ENCODE results near the gene SEMA3A. TPM values are rescaled to one million over a fixed set of nuclear protein-coding genes. Genes with fewer than 3 reads are reported as not detected.
"Not testable (repeated sequence)": the region's sequence is repeated elsewhere in the genome, so short reads cannot be mapped to it uniquely, and the experiment has no call there.

Gene SEMA3A
- total RNA-seq = 1 to 10 TPM; 6.8 to 8.8 TPM
- long read RNA-seq, full-length matches to known transcripts = 1 of 5 reads
- long read RNA-seq, partial matches to known transcripts = 0 of 5 reads
- long read RNA-seq, other reads (novel, unspliced or antisense) = 4 of 5 reads

DNA sequence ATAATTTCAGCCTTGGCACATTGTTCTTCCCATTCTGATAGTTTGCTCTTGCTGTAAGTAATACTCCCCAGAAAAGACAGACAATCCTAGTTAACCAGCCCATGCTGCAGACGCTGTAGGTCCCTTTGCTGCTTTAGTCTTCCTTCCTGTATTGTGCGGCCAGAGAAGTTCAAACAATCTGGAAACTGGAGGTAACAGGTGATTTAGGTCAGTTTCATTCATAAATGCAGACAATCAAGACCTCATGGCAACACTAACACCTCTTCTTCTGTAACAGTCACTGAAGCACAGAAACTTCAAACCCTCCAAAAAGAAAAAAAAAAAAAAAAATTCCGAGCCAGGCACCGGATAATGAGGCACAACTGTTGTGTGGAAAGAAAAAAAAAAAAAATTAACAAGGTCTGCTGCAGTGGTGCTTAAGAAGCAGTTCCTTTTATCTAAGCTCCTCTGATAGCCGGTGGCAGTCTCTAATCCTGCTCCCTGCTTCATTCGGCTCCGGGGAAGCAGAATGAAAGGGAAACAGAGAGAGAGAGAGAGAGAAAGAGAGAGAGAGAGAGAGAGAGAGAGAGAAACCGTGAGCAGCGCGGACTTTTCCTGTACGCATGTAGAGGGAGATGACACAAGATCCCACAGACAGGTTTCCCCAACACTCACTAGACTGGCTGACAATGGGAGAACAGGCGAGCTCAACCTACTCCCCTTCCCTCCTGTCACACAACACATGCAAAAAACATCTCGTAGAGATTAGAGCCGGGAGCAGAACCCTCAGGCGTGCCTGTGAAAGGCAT, at the start of gene SEMA3A:
SEMA3A (minus strand) TSS at position 306 of the 788 bp plus-strand sequence; CDS start at position 103, 203 bp downstream.
- ATAC-seq (peak; percentile 91 to 93), DNase-seq (peak; percentile 29)
- intact Hi-C loops (cut with DNase I) = loop anchor here in 1 of 2 donors (5.0 kb wide), 1 partner anchor 172 kb away; no protein-coding TSS in a partner anchor

DNA sequence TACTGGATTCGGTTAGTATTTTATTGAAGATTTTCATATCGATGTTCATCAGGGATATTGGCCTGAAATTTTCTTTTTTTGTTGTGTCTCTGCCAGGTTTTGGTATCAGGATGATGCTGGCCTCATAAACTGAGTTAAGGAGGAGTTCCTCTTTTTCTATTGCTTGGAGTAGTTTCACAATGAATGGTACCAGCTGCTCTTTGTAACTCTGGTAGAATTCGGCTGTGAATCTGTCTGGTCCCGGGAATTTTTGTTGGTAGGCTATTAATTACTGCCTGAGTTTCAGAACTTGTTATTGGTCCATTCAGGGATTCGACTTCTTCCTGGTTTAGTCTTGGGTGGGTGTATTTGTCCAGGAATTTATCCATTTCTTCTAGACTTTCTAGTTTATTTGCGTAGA, 48.4 kb upstream of the SEMA3A start:
- ATAC-seq; DNase-seq; intact Hi-C loops (cut with DNase I): not testable (repeated sequence)

DNA sequence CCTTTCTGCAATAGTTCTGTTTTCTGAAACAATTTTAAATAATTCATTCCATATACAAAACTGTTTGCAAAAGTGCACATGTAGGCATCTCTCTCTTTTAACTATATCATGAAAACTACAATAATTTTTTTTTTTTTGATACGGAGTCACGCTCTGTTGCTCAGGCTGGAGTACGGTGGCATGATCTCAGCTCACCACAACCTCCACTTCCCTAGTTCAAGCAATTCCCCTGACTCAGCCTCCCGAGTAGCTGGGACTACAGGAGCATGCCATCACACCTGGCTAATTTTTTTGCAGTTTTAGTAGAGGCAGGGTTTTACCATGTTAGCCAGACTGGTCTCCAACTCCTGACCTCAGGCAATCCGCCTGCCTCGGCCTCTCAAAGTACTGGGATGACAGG, 44.0 kb upstream of the SEMA3A start:
- ATAC-seq (no peak), DNase-seq (no peak)
- intact Hi-C loops (cut with DNase I) = no loop called here

DNA sequence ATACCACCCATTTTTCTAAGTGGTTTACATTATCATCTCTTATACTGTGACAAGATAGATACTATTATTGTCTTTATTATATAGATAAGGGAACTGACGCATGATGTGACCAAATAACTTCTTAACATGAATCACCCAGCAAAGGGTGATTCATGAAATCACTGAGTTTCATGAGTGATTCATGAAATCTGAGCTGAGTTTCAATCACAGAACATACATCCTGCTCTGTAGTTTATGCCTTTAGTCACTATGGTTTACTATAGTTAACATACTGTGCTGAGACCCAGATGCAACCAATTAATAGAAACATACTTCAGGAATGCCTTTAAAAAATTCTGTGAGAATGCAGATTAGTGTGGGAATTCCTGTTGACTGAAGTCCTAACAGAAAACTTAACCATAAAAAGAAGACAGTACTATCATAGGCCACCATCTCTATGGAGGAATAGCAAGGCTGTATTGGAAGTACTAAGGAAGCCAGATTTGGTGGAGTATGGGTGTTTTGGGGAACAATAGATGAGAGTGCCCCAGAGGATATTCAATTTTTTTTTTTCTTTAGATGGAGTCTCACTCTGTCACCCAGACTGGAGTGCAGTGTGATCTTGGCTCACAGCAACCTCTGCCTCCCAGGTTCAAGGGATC, 43.1 kb upstream of the SEMA3A start:
- no peak for ATAC-seq
- no peak for DNase-seq
- intact Hi-C loops (cut with DNase I) = no loop called here

DNA sequence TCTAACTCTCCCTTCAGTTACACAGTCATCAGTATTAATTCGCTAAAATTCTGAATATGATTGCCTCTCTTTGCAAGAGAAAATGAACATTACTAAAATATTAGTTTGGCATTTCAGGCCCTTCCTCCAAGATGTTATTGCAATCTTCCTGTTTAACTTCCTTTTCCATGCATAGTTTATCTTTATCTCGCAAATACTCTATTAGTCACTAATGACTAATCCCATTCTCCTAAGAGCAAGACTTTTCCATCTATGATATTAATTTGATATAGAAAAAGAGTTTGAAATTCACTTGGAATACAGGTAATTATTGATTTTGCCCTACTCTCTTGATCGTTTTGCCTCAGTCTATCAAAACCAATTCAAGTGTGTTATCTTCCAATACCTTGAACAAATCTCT, 41.8 kb upstream of the SEMA3A start:
- intact Hi-C loops (cut with DNase I) = no loop called here
- no peak for DNase-seq

DNA sequence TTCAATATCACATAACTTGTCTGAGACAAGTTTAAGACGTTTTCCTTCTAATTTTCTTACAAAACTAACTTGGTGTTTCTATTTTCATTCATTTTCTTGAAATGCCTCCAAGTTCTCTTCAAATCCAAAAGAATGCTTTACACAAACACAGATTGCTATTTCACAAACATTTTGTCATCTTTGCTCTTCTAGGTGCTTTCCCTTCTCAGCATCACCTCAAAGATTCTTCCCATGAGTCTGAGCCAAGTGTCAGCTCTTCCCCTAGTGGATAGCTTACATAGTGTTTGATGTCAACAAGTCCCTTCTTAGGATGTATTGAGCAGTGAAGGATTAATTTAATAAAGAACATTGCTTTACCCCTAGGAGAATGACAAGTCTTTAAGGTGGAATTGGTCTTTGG, 38.1 kb upstream of the SEMA3A start:
- ATAC-seq (no peak), DNase-seq (no peak)
- intact Hi-C loops (cut with DNase I) = no loop called here

More for the DNA sequence above, 41.8 kb upstream of the SEMA3A start:
- ATAC-seq = no peak

DNA sequence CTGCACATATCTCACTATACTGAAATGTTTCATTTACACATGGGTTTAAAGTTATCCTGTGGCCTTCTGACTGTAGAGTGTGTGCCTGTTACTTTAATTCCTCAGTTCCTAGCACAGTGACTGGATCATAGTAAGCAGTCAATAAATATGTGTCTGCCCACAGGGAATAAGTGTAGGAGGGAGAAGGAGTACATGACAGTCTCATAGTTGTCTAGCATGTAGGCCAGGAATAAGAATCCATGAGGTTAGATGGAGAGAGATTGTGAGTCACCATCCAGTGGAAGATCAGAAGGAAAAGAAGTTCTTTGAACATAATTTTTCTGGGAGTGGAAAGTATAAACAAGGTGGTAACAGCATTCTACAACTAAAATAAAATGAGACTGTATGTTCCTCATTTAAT, 36.6 kb upstream of the SEMA3A start:
- DNase-seq (no peak), ATAC-seq (no peak)
- intact Hi-C loops (cut with DNase I) = no loop called here

DNA sequence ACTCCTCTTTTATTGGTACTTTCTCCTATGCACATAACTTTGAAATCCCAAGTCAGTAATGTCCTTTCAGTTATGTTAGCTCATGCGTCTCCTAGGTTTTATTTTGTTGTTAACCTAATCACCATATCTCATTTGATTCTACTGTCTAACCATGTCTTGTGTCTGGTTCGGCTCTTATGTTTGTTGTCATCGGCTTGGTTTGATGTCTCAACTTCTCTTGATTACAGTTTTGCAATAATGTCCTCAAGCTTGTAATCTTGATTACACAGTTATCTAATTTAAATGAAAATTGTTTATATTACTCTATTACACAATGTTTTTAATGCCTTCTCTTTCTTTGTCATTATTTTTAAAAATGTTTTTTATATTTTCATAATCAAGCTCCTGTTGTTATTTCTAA, 35.9 kb upstream of the SEMA3A start:
- ATAC-seq = no peak

DNA sequence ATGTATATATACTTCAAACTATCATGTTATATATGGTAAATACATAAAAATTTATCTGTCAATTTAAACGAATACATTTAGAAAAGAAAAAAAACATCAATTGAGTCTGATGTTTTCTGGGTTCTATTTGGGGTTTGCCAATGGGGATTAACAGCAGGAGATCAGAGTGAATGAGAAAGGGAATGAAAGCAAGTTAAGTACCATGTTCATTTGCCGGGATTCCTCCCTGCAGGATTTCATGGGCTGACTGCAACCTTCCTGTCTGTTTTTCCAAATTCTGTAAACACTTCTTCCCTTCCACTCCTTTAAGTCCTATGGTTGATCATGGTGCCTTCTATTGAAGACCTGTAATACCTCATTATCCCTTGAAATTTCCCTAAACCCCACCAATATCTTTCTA, 33.9 kb upstream of the SEMA3A start:
- intact Hi-C loops (cut with DNase I) = no loop called here
- DNase-seq (no peak), ATAC-seq (no peak)

More for the DNA sequence above, 35.9 kb upstream of the SEMA3A start:
- intact Hi-C loops (cut with DNase I) = no loop called here
- DNase-seq = no peak

DNA sequence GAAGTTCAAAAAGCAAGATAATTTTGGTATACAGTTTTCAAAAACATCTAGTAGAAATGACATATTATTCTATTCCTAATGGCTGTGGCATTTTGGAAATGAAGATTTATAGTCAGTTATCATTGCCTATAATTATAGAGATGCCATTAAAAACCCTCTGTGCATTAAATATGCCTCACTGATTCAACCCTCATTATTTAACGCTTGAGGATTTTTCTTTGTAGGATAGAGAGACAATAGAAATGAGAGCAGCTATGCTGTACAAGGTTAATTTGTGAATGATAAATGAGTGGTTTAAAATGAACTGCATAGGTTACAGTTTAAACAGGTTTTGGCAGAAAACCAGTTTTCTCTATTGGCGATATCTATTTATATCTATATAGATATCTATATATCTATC, 32.2 kb upstream of the SEMA3A start:
- intact Hi-C loops (cut with DNase I) = no loop called here
- no peak for ATAC-seq

DNA sequence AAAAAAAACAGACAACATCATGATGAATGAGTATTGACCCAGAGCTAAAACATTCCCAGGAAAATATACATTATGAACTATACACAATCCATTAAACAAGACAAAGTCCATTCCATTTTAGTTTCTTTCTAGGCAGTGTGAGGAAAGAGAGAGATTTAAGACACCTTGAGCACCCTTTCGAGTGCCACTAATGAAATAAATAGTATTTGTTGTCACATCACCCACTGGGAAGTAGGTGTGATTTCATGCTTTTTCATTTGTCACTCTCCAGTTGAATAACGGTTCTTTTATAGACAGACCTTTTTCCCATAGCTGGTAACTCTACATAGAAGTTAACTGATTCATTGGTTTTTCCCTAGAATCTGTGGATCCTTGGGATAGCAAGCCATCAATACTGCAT, 29.9 kb upstream of the SEMA3A start:
- DNase-seq = no peak
- ATAC-seq = no peak
- intact Hi-C loops (cut with DNase I) = no loop called here

More for the DNA sequence above, 32.2 kb upstream of the SEMA3A start:
- no peak for DNase-seq

DNA sequence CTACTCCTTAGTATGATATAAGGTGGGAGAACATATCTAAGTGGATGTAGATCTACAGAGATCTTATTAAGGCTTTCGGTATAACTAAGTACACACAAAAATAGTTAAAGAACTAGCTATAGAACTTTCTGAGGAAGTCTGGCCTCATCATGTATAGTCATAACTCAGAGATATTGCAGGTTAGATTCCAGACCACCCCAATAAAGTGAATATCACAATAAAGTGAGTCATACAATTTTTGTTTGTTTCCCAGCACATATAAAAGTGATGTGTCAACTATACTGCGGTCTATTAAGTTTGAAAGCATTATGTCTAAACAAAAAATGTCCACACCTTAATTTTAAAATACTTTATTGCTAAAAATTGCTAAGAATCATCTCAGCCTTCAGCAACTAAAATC, 24.7 kb upstream of the SEMA3A start:
- intact Hi-C loops (cut with DNase I) = no loop called here
- DNase-seq = no peak
- no peak for ATAC-seq

DNA sequence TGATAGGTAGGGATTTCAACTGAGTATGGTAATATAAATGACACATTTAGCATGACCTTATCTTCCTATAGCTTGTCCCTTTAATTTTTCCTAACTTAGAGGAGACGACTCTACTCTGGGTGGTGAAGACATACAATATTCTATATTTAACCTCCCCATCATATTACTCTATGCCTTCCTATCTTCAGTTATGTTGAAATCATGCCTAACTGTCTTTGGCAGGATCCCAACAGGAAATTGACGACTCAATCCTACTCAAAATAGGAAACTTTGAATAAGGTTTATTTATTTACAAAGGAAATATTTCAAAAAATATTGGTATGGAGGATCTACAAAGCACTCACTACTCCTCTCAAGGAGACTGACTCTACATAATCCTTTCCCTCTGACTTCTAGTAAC, 24.1 kb upstream of the SEMA3A start:
- ATAC-seq (no peak), DNase-seq (no peak)
- intact Hi-C loops (cut with DNase I) = no loop called here

DNA sequence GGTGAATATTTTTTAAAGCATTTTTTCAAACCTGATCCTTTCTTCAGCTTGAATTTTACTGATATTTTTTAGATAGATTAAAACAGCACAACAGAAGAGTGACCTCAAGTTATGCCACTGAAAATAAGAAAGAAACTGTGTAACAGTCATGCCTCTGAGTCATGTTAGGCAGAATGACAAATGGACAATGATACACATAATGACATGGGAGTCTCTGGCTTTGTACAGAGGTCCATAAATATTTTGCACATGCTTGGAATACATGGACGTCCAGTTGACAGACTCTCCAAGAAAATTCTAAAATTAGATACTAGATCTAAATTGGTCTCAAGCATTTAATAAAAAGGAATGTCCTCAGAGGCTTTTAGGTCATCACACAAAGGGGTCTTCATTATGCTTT, 21.9 kb upstream of the SEMA3A start:
- DNase-seq (no peak), ATAC-seq (no peak)
- intact Hi-C loops (cut with DNase I) = no loop called here

DNA sequence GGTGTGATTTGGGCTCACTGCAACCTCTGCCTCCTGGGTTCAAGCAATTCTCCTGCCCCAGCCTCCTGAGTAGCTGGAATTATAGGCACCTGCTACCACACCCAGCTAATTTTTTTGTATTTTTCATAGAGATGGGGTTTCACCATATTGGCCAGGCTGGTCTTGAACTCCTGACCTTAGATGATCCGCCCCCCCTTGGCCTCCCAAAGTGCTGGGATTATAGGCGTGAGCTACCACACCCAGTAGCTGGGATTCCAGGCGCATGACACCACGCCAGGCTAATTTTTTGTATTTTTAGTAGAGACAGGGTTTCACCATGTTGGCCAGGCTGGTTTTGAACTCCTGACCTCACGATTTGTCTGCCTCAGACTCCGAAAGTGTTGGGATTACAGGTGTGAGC, 20.2 kb upstream of the SEMA3A start:
- intact Hi-C loops (cut with DNase I); ATAC-seq; DNase-seq: not testable (repeated sequence)

DNA sequence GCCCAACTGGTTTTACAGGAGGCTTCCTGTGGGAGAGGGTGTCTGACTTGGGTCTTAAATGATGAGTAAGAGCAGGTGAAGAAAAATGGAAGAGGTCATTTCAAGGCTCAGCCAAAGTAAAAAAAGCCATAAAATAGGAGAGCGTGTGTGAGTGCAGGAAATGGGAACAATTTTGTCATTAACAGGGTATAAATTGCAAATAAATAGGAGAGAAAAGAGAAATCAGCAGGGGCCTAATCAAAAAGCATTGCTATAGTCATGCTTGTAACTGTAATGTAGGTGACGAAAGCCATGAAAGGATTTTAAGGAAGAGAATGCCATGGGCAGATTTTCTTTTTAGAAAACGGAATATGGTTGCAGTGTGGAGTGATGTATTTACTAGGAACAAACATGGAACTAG, 15.7 kb upstream of the SEMA3A start:
- intact Hi-C loops (cut with DNase I) = no loop called here
- no peak for DNase-seq
- no peak for ATAC-seq

DNA sequence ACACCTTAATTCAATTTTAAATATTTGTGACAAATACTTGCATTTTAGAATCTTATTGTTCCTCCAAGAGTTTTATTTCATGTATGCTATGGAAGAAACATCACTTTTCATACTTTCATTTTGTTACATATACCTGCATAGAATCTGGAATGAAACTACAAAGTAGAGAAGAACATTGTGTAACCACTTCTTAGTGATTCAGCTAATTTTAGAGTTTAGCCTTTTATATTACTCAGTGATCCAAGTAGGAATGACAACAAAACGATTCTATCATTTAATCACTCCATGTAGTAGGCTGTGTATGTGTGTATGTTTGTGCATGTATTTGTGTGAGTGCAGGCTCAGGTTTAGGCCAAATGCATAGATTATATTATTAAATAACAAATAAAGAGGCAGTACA, 14.4 kb upstream of the SEMA3A start:
- DNase-seq = no peak
- intact Hi-C loops (cut with DNase I) = no loop called here
- no peak for ATAC-seq

DNA sequence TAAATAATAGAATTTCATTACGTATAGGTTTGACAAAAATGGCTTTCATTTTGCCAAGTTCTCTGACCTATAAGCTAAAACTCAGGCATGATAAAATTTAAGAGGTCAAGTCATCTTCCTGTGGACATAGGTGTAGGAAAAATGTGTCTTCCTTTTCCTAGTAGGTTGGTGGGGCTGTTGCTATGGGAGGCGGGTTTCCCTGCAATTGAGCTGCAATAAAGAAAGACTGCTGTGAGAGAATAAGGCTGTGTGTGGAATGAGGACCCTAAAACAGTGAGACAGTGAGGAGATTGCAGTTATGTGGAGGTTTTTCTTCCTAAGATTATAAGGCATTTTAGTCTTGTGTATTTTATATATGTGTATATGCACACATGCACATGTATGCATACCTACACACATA, 13.0 kb upstream of the SEMA3A start:
- intact Hi-C loops (cut with DNase I) = no loop called here
- DNase-seq = no peak
- no peak for ATAC-seq

DNA sequence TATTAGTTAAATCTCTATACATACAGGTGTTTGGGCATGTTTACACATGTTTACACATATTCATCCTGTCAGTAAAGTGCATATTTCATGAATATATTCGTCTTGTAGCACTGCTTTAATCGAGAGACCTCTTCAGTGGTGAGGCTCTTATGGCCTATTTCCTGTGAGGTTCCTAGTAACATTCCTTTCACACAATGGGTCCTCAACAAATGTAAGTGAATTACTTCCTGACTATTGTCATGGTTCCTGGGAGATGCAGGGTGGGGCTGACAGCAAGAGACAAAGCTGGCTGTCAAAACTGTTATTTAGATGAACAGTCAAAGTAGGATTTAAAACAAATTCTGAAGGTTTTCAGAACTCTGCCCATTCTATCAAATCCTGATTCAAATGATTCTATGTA, 12.4 kb upstream of the SEMA3A start:
- ATAC-seq = no peak
- DNase-seq = no peak
- intact Hi-C loops (cut with DNase I) = no loop called here

DNA sequence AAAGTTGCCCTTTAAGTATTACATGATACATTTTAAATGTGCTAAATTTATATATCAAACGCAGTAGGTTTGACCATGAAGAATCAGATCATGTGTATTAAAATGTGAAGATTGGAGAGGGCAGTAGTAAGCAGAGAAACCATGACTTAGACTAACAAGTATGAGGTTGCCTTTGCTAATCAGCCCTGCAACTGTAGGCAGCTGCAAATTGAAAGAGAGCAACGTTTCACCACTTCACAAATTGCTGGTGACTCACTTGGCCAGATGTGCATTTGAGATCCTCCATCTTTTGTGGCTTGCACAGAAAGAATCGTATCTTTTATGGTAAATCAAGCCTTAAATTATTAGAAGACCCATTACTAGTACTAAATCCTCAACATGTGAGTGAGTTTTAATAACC, 10.1 kb upstream of the SEMA3A start:
- DNase-seq (no peak), ATAC-seq (no peak)
- intact Hi-C loops (cut with DNase I) = no loop called here

DNA sequence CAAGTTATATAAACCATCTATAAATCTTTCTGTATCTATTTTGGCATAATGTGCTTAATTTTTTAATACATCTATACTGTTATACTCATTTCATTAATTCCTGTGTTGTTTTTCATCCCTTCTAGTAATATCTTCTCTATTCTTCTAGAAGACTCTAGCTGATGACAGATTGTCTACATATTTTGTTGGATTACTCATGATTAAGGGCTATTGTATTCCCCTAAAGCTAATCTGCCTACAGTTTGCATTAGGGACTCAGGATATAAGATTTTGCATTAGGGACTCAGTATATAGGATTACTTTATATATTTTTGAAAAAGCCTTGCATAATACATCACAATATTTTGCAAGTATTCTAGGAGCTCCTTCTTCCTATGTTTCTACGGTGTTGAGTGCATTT, 8.3 kb upstream of the SEMA3A start:
- DNase-seq = no peak
- no peak for ATAC-seq
- intact Hi-C loops (cut with DNase I) = no loop called here
